WTC11 (cell line): ENCODE measurements around the gene ADRB1. TPM values are rescaled to one million over a fixed set of nuclear protein-coding genes. Genes with fewer than 3 reads are reported as not detected.

Experiments
- ATAC-seq: fragments of 200-7000 bp; cut with Tn5 transposase; 2 replicates; pipeline ENCODE4 v1.10.0; 2021; ENCODE audit warnings: mild to moderate bottlenecking, moderate library complexity
- CTCF ChIA-PET: fragments of 300-600 bp; sonication (Branson Sonifier 250); formaldehyde crosslinking; loops from one replicate; lab custom pipeline; 2021; ENCODE audit warnings: antibody characterized with exemption; lab: Charles Lee
- POLR2A ChIA-PET: fragments of 350-600 bp; sonication (Branson Sonifier 250); formaldehyde crosslinking; loops from one replicate; lab custom pipeline; 2021; ENCODE audit warnings: antibody characterized with exemption; lab: Charles Lee
- DNase-seq: peaks from one replicate; pipeline ENCODE4 v3.0.0; 2021; ENCODE audit warnings: low spot score
- H3K27ac Mint-ChIP-seq: 2 replicates; pipeline ENCODE4 v1.8.0; 2021; ENCODE audit warnings: mixed read lengths
- H3K27me3 Mint-ChIP-seq: 2 replicates; pipeline ENCODE4 v1.8.0; 2021; ENCODE audit warnings: low read depth, mild to moderate bottlenecking, moderate library complexity, mixed read lengths
- H3K36me3 Mint-ChIP-seq: 2 replicates; pipeline ENCODE4 v1.8.0; 2021; ENCODE audit warnings: mixed read lengths
- H3K4me1 Mint-ChIP-seq: 2 replicates; pipeline ENCODE4 v1.8.0; 2022; ENCODE audit warnings: mixed read lengths
- H3K4me3 Mint-ChIP-seq: 2 replicates; pipeline ENCODE4 v1.8.0; 2021; ENCODE audit warnings: mild to moderate bottlenecking, moderate library complexity, mixed read lengths
- H3K9me3 Mint-ChIP-seq: 2 replicates; pipeline ENCODE4 v1.8.0; 2021; ENCODE audit warnings: mixed read lengths
- ERG ChIP-seq: fragments of 250-450 bp; sonication (Bioruptor Pico); IDR thresholded peaks from 2 replicates; pipeline ENCODE4 v1.8.0; 2021; ENCODE audit warnings: mild to moderate bottlenecking
- ESRRA ChIP-seq: sonication (generic); formaldehyde crosslinking; IDR thresholded peaks from 2 replicates; pipeline ENCODE4 v1.8.1; 2022; ENCODE audit warnings: mild to moderate bottlenecking, missing genetic modification reagents, borderline replicate concordance
- HMGA2 ChIP-seq: fragments of 250-450 bp; sonication (Bioruptor Pico); IDR thresholded peaks from 2 replicates; pipeline ENCODE4 v1.4.0; 2021; ENCODE audit warnings: mild to moderate bottlenecking, moderate library complexity
- JAZF1 ChIP-seq: fragments of 250-450 bp; sonication (Bioruptor Pico); IDR thresholded peaks from 2 replicates; pipeline ENCODE4 v1.9.0; 2021; ENCODE audit warnings: moderate library complexity, mild to moderate bottlenecking, inconsistent platforms
- KAT7 ChIP-seq: sonication (generic); formaldehyde crosslinking; IDR thresholded peaks from 2 replicates; pipeline ENCODE4 v1.8.1; 2023; ENCODE audit warnings: missing genetic modification reagents, mild to moderate bottlenecking, borderline replicate concordance
- MXD4 ChIP-seq: fragments of 250-450 bp; sonication (Bioruptor Pico); IDR thresholded peaks from 2 replicates; pipeline ENCODE4 v1.8.0; 2021; ENCODE audit warnings: mild to moderate bottlenecking, moderate library complexity, borderline replicate concordance
- NFE2L1 ChIP-seq: sonication (generic); formaldehyde crosslinking; IDR thresholded peaks from 2 replicates; pipeline ENCODE4 v1.8.1; 2023; ENCODE audit warnings: missing genetic modification reagents
- OVOL2 ChIP-seq: fragments of 250-450 bp; sonication (Bioruptor Pico); IDR thresholded peaks from 2 replicates; pipeline ENCODE4 v1.9.0; 2021; ENCODE audit warnings: mild to moderate bottlenecking, borderline replicate concordance
- TEAD1 ChIP-seq: sonication (generic); formaldehyde crosslinking; IDR thresholded peaks from 2 replicates; pipeline ENCODE4 v1.8.0; 2022; ENCODE audit warnings: mild to moderate bottlenecking, missing genetic modification reagents
- TP53 ChIP-seq: sonication (generic); formaldehyde crosslinking; IDR thresholded peaks from 2 replicates; pipeline ENCODE4 v1.8.1; 2023; ENCODE audit warnings: mild to moderate bottlenecking, missing genetic modification reagents
- ZNF121 ChIP-seq: sonication (generic); formaldehyde crosslinking; IDR thresholded peaks from 2 replicates; pipeline ENCODE4 v1.8.0; 2023; ENCODE audit warnings: missing genetic modification reagents
- ZNF232 ChIP-seq: sonication (generic); formaldehyde crosslinking; IDR thresholded peaks from 2 replicates; pipeline ENCODE4 v1.8.0; 2022; ENCODE audit warnings: mild to moderate bottlenecking, missing genetic modification reagents
- ZNF263 ChIP-seq: sonication (generic); formaldehyde crosslinking; IDR thresholded peaks from 2 replicates; pipeline ENCODE4 v1.8.1; 2022; ENCODE audit warnings: low read depth, mild to moderate bottlenecking, moderate library complexity, missing genetic modification reagents
- ZNF416 ChIP-seq: fragments of 250-450 bp; sonication (Bioruptor Pico); IDR thresholded peaks from 2 replicates; pipeline ENCODE4 v1.9.0; 2021; ENCODE audit warnings: mild to moderate bottlenecking, inconsistent platforms
- ZNF423 ChIP-seq: fragments of 250-450 bp; sonication (Bioruptor Pico); IDR thresholded peaks from 2 replicates; pipeline ENCODE4 v2.1.2; 2022; ENCODE audit warnings: mild to moderate bottlenecking, moderate library complexity
- total RNA-seq: library from RNA; stranded (reverse); gene quantifications from 3 replicates; pipeline ENCODE4 v1.2.3, GENCODE V29; 2021
- TF ChIP-seq, protein P1 (sequence below): sonication (generic); formaldehyde crosslinking; IDR thresholded peaks from 2 replicates; pipeline ENCODE4 v1.8.1; 2022; ENCODE audit warnings: low read depth, missing genetic modification reagents, borderline replicate concordance
- TF ChIP-seq, protein P2 (sequence below): sonication (generic); formaldehyde crosslinking; IDR thresholded peaks from 2 replicates; pipeline ENCODE4 v1.8.0; 2022; ENCODE audit warnings: mild to moderate bottlenecking, missing genetic modification reagents
- TF ChIP-seq, protein P3 (sequence below): fragments of 200-600 bp; IDR thresholded peaks from 2 replicates; pipeline ENCODE4 v1.8.0; 2022; ENCODE audit warnings: antibody characterized with exemption
- TF ChIP-seq, protein P4 (sequence below): sonication (generic); formaldehyde crosslinking; conservative IDR thresholded peaks from 2 replicates; pipeline ENCODE4 v1.8.1; 2022; ENCODE audit warnings: mild to moderate bottlenecking, missing genetic modification reagents
- TF ChIP-seq, protein P5 (sequence below): sonication (generic); formaldehyde crosslinking; IDR thresholded peaks from 2 replicates; pipeline ENCODE4 v1.8.1; 2023; ENCODE audit warnings: mild to moderate bottlenecking, missing genetic modification reagents, borderline replicate concordance

ADRB1 gene
- total RNA-seq, 1 experiment from 2014 or later: 0.35 TPM

- H3K27ac Mint-ChIP-seq: no peak overlapping the region
- POLR2A ChIA-PET: no interaction called here
- ATAC-seq (no peak), DNase-seq (no peak)
- no peaks in the 10 kb centered on the region for H3K36me3 Mint-ChIP-seq
- CTCF ChIA-PET: interaction anchor here (1.1 kb wide), 1 partner anchor 13 kb away, joined by 3 read pairs; no protein-coding TSS in a partner anchor
- H3K4me3 Mint-ChIP-seq: no peak overlapping the region
- no peaks in the 10 kb centered on the region for H3K27me3 Mint-ChIP-seq
- no peaks in the 10 kb centered on the region; the same call in 1 of the 2 replicates for H3K9me3 Mint-ChIP-seq
- H3K4me1 Mint-ChIP-seq: peaks cover 23% of the 10 kb centered on the region
- TF ChIP-seq ERG (CRISPR knock-in tag) (no peak), TEAD1 (CRISPR knock-in tag) (no peak), ZNF423 (CRISPR knock-in tag) (no peak), ESRRA (CRISPR knock-in tag) (no peak), JAZF1 (CRISPR knock-in tag) (no peak)
- TF ChIP-seq, protein P1, sequence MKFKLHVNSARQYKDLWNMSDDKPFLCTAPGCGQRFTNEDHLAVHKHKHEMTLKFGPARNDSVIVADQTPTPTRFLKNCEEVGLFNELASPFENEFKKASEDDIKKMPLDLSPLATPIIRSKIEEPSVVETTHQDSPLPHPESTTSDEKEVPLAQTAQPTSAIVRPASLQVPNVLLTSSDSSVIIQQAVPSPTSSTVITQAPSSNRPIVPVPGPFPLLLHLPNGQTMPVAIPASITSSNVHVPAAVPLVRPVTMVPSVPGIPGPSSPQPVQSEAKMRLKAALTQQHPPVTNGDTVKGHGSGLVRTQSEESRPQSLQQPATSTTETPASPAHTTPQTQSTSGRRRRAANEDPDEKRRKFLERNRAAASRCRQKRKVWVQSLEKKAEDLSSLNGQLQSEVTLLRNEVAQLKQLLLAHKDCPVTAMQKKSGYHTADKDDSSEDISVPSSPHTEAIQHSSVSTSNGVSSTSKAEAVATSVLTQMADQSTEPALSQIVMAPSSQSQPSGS: no peak
- TF ChIP-seq, protein P2, sequence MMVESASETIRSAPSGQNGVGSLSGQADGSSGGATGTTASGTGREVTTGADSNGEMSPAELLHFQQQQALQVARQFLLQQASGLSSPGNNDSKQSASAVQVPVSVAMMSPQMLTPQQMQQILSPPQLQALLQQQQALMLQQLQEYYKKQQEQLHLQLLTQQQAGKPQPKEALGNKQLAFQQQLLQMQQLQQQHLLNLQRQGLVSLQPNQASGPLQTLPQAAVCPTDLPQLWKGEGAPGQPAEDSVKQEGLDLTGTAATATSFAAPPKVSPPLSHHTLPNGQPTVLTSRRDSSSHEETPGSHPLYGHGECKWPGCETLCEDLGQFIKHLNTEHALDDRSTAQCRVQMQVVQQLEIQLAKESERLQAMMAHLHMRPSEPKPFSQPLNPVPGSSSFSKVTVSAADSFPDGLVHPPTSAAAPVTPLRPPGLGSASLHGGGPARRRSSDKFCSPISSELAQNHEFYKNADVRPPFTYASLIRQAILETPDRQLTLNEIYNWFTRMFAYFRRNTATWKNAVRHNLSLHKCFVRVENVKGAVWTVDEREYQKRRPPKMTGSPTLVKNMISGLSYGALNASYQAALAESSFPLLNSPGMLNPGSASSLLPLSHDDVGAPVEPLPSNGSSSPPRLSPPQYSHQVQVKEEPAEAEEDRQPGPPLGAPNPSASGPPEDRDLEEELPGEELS (CRISPR knock-in tag): no peak
These were observed 21.4 kb downstream of the ADRB1 start for GRCh38 chr10:114065049-114065435.

DNA sequence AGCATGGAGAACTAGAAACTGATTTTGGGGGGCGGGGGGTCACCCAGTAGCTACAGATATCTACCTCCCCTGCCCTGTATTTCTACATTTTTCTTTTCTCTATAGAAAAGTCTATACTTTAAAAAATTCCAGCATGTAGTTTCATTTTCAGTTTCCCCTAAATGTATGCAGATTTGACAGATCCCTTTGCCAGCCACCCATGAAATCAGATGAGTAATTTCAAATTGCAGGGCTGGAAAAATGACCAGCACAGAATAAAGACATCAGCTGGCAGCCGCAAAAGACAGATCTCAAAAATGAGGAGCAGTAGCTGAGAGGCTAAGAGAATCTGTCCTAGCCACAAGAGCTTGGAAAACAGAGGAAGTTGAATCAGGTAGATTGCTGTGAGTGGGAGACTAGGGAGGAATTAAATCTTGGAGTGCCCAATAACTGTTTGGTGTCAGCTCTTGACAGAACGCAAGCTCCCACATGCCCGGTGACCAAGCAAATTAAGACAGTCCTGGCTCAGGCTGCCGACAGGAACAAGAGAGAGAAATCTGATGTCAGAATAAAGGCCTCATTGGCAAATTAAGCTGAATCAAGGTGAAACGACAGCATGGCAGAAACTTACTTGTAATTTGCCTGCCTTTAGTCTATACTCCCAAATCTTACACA, 24.5 kb downstream of the ADRB1 start:
- Mint-ChIP-seq H3K27me3 (no peaks in the 10 kb centered on the region), H3K4me1 (peaks cover 5% of the 10 kb centered on the region), H3K27ac (no peak overlapping the region), H3K4me3 (no peak overlapping the region), H3K36me3 (no peaks in the 10 kb centered on the region), H3K9me3 (no peaks in the 10 kb centered on the region)
- ChIA-PET POLR2A (no interaction called here), CTCF (interaction anchor here (0.8 to 1.3 kb wide), 4 partner anchors 10 to 25 kb away, joined by 3 to 5 read pairs (median 4); partner anchors contain the start of gene ADRB1)
- TF ChIP-seq, protein P3, sequence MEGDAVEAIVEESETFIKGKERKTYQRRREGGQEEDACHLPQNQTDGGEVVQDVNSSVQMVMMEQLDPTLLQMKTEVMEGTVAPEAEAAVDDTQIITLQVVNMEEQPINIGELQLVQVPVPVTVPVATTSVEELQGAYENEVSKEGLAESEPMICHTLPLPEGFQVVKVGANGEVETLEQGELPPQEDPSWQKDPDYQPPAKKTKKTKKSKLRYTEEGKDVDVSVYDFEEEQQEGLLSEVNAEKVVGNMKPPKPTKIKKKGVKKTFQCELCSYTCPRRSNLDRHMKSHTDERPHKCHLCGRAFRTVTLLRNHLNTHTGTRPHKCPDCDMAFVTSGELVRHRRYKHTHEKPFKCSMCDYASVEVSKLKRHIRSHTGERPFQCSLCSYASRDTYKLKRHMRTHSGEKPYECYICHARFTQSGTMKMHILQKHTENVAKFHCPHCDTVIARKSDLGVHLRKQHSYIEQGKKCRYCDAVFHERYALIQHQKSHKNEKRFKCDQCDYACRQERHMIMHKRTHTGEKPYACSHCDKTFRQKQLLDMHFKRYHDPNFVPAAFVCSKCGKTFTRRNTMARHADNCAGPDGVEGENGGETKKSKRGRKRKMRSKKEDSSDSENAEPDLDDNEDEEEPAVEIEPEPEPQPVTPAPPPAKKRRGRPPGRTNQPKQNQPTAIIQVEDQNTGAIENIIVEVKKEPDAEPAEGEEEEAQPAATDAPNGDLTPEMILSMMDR: no peak
- TF ChIP-seq ERG (CRISPR knock-in tag) (no peak), NFE2L1 (CRISPR knock-in tag) (no peak), HMGA2 (CRISPR knock-in tag) (no peak), OVOL2 (CRISPR knock-in tag) (no peak), ZNF416 (CRISPR knock-in tag) (no peak), MXD4 (CRISPR knock-in tag) (no peak), KAT7 (CRISPR knock-in tag) (no peak), TP53 (CRISPR knock-in tag) (no peak), ZNF263 (CRISPR knock-in tag) (no peak), ZNF232 (no peak), ZNF121 (CRISPR knock-in tag) (no peak)
- TF ChIP-seq, protein P4, sequence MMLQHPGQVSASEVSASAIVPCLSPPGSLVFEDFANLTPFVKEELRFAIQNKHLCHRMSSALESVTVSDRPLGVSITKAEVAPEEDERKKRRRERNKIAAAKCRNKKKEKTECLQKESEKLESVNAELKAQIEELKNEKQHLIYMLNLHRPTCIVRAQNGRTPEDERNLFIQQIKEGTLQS (CRISPR knock-in tag): no peak
- TF ChIP-seq, protein P5, sequence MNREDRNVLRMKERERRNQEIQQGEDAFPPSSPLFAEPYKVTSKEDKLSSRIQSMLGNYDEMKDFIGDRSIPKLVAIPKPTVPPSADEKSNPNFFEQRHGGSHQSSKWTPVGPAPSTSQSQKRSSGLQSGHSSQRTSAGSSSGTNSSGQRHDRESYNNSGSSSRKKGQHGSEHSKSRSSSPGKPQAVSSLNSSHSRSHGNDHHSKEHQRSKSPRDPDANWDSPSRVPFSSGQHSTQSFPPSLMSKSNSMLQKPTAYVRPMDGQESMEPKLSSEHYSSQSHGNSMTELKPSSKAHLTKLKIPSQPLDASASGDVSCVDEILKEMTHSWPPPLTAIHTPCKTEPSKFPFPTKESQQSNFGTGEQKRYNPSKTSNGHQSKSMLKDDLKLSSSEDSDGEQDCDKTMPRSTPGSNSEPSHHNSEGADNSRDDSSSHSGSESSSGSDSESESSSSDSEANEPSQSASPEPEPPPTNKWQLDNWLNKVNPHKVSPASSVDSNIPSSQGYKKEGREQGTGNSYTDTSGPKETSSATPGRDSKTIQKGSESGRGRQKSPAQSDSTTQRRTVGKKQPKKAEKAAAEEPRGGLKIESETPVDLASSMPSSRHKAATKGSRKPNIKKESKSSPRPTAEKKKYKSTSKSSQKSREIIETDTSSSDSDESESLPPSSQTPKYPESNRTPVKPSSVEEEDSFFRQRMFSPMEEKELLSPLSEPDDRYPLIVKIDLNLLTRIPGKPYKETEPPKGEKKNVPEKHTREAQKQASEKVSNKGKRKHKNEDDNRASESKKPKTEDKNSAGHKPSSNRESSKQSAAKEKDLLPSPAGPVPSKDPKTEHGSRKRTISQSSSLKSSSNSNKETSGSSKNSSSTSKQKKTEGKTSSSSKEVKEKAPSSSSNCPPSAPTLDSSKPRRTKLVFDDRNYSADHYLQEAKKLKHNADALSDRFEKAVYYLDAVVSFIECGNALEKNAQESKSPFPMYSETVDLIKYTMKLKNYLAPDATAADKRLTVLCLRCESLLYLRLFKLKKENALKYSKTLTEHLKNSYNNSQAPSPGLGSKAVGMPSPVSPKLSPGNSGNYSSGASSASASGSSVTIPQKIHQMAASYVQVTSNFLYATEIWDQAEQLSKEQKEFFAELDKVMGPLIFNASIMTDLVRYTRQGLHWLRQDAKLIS (CRISPR knock-in tag): no peak
- DNase-seq (no peak), ATAC-seq (no peak)
